Colonic mucosa (tissue), 4 donors: ENCODE data around the gene CCDC170. TPM values are rescaled to one million over a fixed set of nuclear protein-coding genes. Genes with fewer than 3 reads are reported as not detected.

Experiments
- DNase-seq: peaks from one replicate; pipeline ENCODE4 v3.0.0-alpha.2; 2020
- H3K27ac ChIP-seq: fragments of 200-600 bp; one replicate; pipeline ENCODE4 v1.8.0; 2021
- H3K27me3 ChIP-seq: fragments of 200-600 bp; one replicate; pipeline ENCODE4 v1.8.0; 2021
- H3K36me3 ChIP-seq: fragments of 200-600 bp; one replicate; pipeline ENCODE4 v1.8.0; 2021
- H3K4me1 ChIP-seq: fragments of 200-600 bp; one replicate; pipeline ENCODE4 v1.8.0; 2021; ENCODE audit warnings: mild to moderate bottlenecking
- H3K4me3 ChIP-seq: fragments of 200-600 bp; one replicate; pipeline ENCODE4 v1.8.0; 2021
- H3K9ac ChIP-seq, 2 donors: one replicate each; pipeline ENCODE4 v1.7.0; 2013; ENCODE audit warnings: control low read depth in 2 of 2, low read depth in 2 of 2, low read length in 2 of 2
- H3K9me3 ChIP-seq: fragments of 200-600 bp; one replicate; pipeline ENCODE4 v1.8.0; 2021
- CTCF ChIP-seq: fragments of 200-600 bp; IDR thresholded peaks from one replicate; pipeline ENCODE4 v1.8.0; 2022; ENCODE audit warnings: antibody characterized with exemption, mild to moderate bottlenecking
- intact Hi-C: fragments of 100-400 bp; cut with DNase I; formaldehyde crosslinking; loops from one replicate; pipeline ENCODE4 v1.14.1; 2022
- total RNA-seq, 2 donors: library from RNA; stranded (reverse); fragmentation: NEBNext Ultra II Directional in 1 of 2; extraction: Animal tissue kit (Norgen Biotek cat#: 25700) in 1 of 2; gene quantifications; one replicate each; pipeline ENCODE4 v1.2.1, GENCODE V29; 2021
- donor health status: healthy.
- donor health status: DM: no; HTN: no; CAD: no.
- donor health status: DM: no; HTN: no; CAD: no.

The CCDC170 gene
- total RNA-seq, 2 donors from 2014 or later: 0.77 to 0.86 TPM

GRCh38 chr6:151634336-151634720 lies 140.5 kb downstream of the CCDC170 start:
- H3K9ac ChIP-seq: no peak overlapping the region
- no peak overlapping the region for H3K4me3 ChIP-seq
- H3K27ac ChIP-seq: no peak overlapping the region
- intact Hi-C loops: no loop called here
- no peaks in the 10 kb centered on the region for H3K4me1 ChIP-seq
- H3K36me3 ChIP-seq: no peaks in the 10 kb centered on the region
- TF ChIP-seq CTCF: no peak
- no peaks in the 10 kb centered on the region for H3K27me3 ChIP-seq
- H3K9me3 ChIP-seq: no peaks in the 10 kb centered on the region
- DNase-seq: no peak

GRCh38 chr6:151635741-151636140 lies 141.9 kb downstream of the CCDC170 start:
- Histone ChIP-seq H3K4me1 (no peaks in the 10 kb centered on the region), H3K9ac (no peak overlapping the region), H3K9me3 (no peaks in the 10 kb centered on the region), H3K27me3 (no peaks in the 10 kb centered on the region), H3K4me3 (no peak overlapping the region), H3K27ac (no peak overlapping the region), H3K36me3 (no peaks in the 10 kb centered on the region)
- DNase-seq: no peak
- TF ChIP-seq CTCF: no peak
- intact Hi-C loops: no loop called here

- no peak for TF ChIP-seq CTCF
- DNase-seq: no peak
Observed at GRCh38 chr6:151637814-151638213, 144.0 kb downstream of the CCDC170 start.

GRCh38 chr6:151639750-151640149 lies 145.9 kb downstream of the CCDC170 start:
- no peak for TF ChIP-seq CTCF
- intact Hi-C loops: no loop called here
- no peaks in the 10 kb centered on the region for H3K9me3 ChIP-seq
- no peak overlapping the region for H3K9ac ChIP-seq
- H3K27me3 ChIP-seq: no peaks in the 10 kb centered on the region
- H3K36me3 ChIP-seq: no peaks in the 10 kb centered on the region
- H3K4me3 ChIP-seq: no peak overlapping the region
- H3K4me1 ChIP-seq: no peaks in the 10 kb centered on the region
- DNase-seq: no peak
- H3K27ac ChIP-seq: no peak overlapping the region

More at GRCh38 chr6:151637814-151638213, 144.0 kb downstream of the CCDC170 start:
- intact Hi-C loops: no loop called here
- Histone ChIP-seq H3K9me3 (no peaks in the 10 kb centered on the region), H3K9ac (no peak overlapping the region), H3K4me3 (no peak overlapping the region), H3K36me3 (no peaks in the 10 kb centered on the region), H3K27me3 (no peaks in the 10 kb centered on the region), H3K4me1 (no peaks in the 10 kb centered on the region), H3K27ac (no peak overlapping the region)

- intact Hi-C loops: no loop called here
- TF ChIP-seq CTCF: no peak
- no peaks in the 10 kb centered on the region for H3K27me3 ChIP-seq
- no peak overlapping the region for H3K27ac ChIP-seq
- no peaks in the 10 kb centered on the region for H3K4me1 ChIP-seq
- no peaks in the 10 kb centered on the region for H3K36me3 ChIP-seq
- H3K9me3 ChIP-seq: no peaks in the 10 kb centered on the region
- H3K9ac ChIP-seq: no peak overlapping the region
- H3K4me3 ChIP-seq: no peak overlapping the region
- DNase-seq: no peak
Observed at GRCh38 chr6:151641028-151641427, 147.2 kb downstream of the CCDC170 start.
